ENCODE results near the gene FBN3.

DNA sequence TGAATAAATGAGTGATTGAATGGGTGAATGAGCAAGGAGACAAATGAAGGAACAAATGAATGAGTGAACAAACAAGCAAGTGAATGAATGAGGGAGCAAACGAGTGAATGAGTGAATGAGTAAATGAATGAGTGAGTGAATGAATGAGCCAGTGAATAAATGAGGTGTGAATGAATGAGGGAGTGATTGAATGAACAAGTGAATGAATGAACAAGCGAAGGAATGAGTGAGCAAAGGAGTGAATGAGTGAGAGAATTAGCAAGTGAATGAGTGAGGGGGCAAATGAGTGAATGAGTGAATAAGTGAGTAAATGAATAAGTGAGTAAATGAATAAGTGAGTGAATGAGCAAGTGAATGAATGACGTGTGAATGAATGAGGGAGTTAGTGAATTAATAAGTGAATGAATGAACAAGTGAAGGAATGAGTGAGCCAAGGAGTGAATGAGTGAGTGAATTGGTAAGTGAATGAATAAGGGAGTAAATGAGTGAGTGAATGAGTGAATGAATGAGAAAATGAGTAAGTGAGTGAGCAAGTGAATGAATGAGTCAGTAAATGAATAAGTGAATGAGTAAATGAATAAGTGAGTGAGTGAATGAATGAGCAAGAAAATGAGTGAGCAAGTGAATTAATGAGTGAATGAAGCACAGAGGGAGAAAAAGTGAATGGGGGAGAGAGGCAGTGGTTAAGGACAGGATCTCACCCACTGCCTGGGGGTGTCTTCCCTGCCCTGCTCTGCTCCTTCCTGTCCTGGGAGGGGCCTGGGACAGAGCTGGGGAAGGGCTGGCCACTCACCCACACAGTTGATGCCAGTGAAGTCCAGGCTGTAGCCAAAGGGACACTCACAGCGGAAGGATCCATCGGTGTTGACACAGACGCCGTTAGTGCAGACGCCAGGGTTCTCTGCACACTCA is 60.4 kb downstream of the FBN3 start:
- TF ChIP-seq TAF1 (IDR thresholded peaks at IDR 0.05; ENCODE audit: low read depth) (no peak), USF1 (IDR thresholded peaks at IDR 0.05) (no peak), RAD21 (IDR thresholded peaks at IDR 0.05; ENCODE audit: low read depth) (no peak), EP300 (IDR thresholded peaks at IDR 0.05; ENCODE audit: borderline replicate concordance) (no peak), REST (IDR thresholded peaks at IDR 0.05; ENCODE audit: low read depth) (no peak), YY1 (IDR thresholded peaks at IDR 0.05; ENCODE audit: low read depth) (no peak), FOXM1 (IDR thresholded peaks at IDR 0.05; ENCODE audit: borderline replicate concordance, low read depth) (no peak), NFIC (IDR thresholded peaks at IDR 0.05) (no peak), EGR1 (IDR thresholded peaks at IDR 0.05) (no peak), CEBPB (IDR thresholded peaks at IDR 0.05) (no peak), CREB1 (IDR thresholded peaks at IDR 0.05; ENCODE audit: low read depth) (no peak), TEAD4 (IDR thresholded peaks at IDR 0.05) (no peak), TCF12 (IDR thresholded peaks at IDR 0.05; ENCODE audit: low read depth) (no peak)
- TF ChIP-seq, protein P1, sequence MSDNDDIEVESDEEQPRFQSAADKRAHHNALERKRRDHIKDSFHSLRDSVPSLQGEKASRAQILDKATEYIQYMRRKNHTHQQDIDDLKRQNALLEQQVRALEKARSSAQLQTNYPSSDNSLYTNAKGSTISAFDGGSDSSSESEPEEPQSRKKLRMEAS (IDR thresholded peaks at IDR 0.05), result no peak
